Vagina (tissue), 2 donors: Measurements from ENCODE around the gene EPHB1.

Experiments used
- CTCF ChIP-seq, 3 experiments: fragments of 450-650 bp in 2 of 3; fragments of 200-600 bp in 1 of 3; sonication (generic) in 1 of 3; IDR thresholded peaks; one replicate each; pipeline ENCODE4 v1.5.1; 2017 to 2019; ENCODE audit warnings: antibody characterized with exemption in 3 of 3, mild to moderate bottlenecking in 2 of 3, moderate library complexity in 2 of 3
- POLR2AphosphoS5 ChIP-seq, 2 donors: sonication (generic); formaldehyde crosslinking; IDR thresholded peaks; one replicate each; pipeline ENCODE4 v1.9.0; 2017; ENCODE audit warnings: antibody characterized with exemption in 2 of 2, mild to moderate bottlenecking in 2 of 2, low read depth in 1 of 2; ENCODE audit not compliant: insufficient read depth in 1 of 2

- TF ChIP-seq CTCF (IDR thresholded peaks at IDR 0.05) (no peak), POLR2AphosphoS5 (IDR thresholded peaks at IDR 0.05; ENCODE audit: insufficient read depth in 1 of 2, low read depth in 1 of 2) (no peak)
These were observed 463.9 kb downstream of the EPHB1 start for GRCh38 chr3:135258916-135259315.
